ENCODE results near the gene GRK5.

GRCh38 chr10:119237722-119238436 lies 30.5 kb downstream of the GRK5 start:
- TF ChIP-seq CTCF (conservative IDR thresholded peaks at IDR 0.05 in 1 of 2, IDR thresholded peaks at IDR 0.05 in 1 of 2; ENCODE audit: extremely low read depth in 1 of 2, insufficient read depth in 1 of 2, low read depth in 1 of 2, low read length in 2 of 2) (no peak), EZH2 (IDR thresholded peaks at IDR 0.05; ENCODE audit: borderline replicate concordance, low read length) (no peak)

Data from mammary epithelial cell (primary cell).